Activated T-cell treated with anti-CD3 and anti-CD28 coated beads, Interleukin-2, amount 50 U/mL, for 48 hours (primary cell): Measurements from ENCODE around the gene ROR2.
A peak's percentile ranks its signal among the peaks of the same experiment; 100 is the strongest.
"Not testable (repeated sequence)": the region's sequence is repeated elsewhere in the genome, so short reads cannot be mapped to it uniquely, and the experiment has no call there.

ENCODE experiments used
- DNase-seq, 2 experiments: peaks; one replicate each; pipeline ENCODE4 v3.0.0-alpha.2; 2020

ROR2 gene

GRCh38 chr9:91949946-91950664, at the start of gene ROR2:
TSS of gene ROR2 (minus strand) at chr9:91950228.
- peak; percentile 71 to 77 for DNase-seq

- DNase-seq: no peak
Measured at GRCh38 chr9:91995000-91995655, 45.1 kb upstream of the ROR2 start.

- DNase-seq: no peak
Measured at GRCh38 chr9:91994422-91994821, 44.4 kb upstream of the ROR2 start.

- DNase-seq: no peak
Measured at GRCh38 chr9:91992461-91993041, 42.5 kb upstream of the ROR2 start.

- DNase-seq: no peak
Measured at GRCh38 chr9:91991721-91992341, 41.8 kb upstream of the ROR2 start.

GRCh38 chr9:91986248-91986647, 36.2 kb upstream of the ROR2 start:
- no peak for DNase-seq

GRCh38 chr9:91985692-91986091, 35.7 kb upstream of the ROR2 start:
- no peak for DNase-seq

GRCh38 chr9:91978740-91979414, 28.8 kb upstream of the ROR2 start:
- no peak for DNase-seq

GRCh38 chr9:91975254-91975653, 25.2 kb upstream of the ROR2 start:
- DNase-seq: not testable (repeated sequence)

- no peak for DNase-seq
Measured at GRCh38 chr9:91972711-91973110, 22.7 kb upstream of the ROR2 start.

- DNase-seq: no peak
Measured at GRCh38 chr9:91972076-91972626, 22.1 kb upstream of the ROR2 start.

- DNase-seq: no peak
Measured at GRCh38 chr9:91967259-91967658, 17.2 kb upstream of the ROR2 start.

- no peak for DNase-seq
Measured at GRCh38 chr9:91966503-91966902, 16.5 kb upstream of the ROR2 start.

- DNase-seq: no peak
Measured at GRCh38 chr9:91963711-91964240, 13.7 kb upstream of the ROR2 start.

GRCh38 chr9:91960367-91960766, 10.3 kb upstream of the ROR2 start:
- no peak for DNase-seq

- no peak for DNase-seq
Measured at GRCh38 chr9:91958174-91958573, 8.1 kb upstream of the ROR2 start.

GRCh38 chr9:91954841-91955471, 4.9 kb upstream of the ROR2 start:
- peak; percentile 28 to 41 for DNase-seq

GRCh38 chr9:91953718-91954117, 3.7 kb upstream of the ROR2 start:
- no peak for DNase-seq

GRCh38 chr9:91951944-91952520, 2.0 kb upstream of the ROR2 start:
- no peak for DNase-seq

- DNase-seq: no peak
Measured at GRCh38 chr9:91949392-91949945, 559 bp downstream of the ROR2 start.
